Measurements from ENCODE around the gene OR2M7.

OR2M7 gene

GRCh38 chr1:248303324-248303723 lies 21.0 kb downstream of the OR2M7 start, which contains the start of gene OR2T12:
OR2T12 (minus strand) TSS chr1:248303424; CDS start chr1:248295578, 7,846 bp downstream.
- no peak for DNase-seq (ENCODE audit: low read depth in 1 of 2, low spot score in 1 of 2)
- TF ChIP-seq POLR2AphosphoS5 (IDR thresholded peaks at IDR 0.05; ENCODE audit: low read depth) (no peak), SPI1 (IDR thresholded peaks at IDR 0.05; ENCODE audit: borderline replicate concordance, low read depth) (no peak)
- Histone ChIP-seq H3K4me3 (replicated peaks; ENCODE audit: insufficient read depth, low read length) (no peak within 1 kb of the TSS), H3K27ac (replicated peaks) (no peak within 1 kb of the TSS), H3K27me3 (ENCODE audit: insufficient read depth, poor library complexity, severe bottlenecking) (no peaks in the 10 kb centered on the region)

- peak; percentile 35 to 49 for DNase-seq (ENCODE audit: low read depth in 1 of 2, low spot score in 1 of 2)
- no peaks in the 10 kb centered on the region for H3K27me3 ChIP-seq (ENCODE audit: insufficient read depth, poor library complexity, severe bottlenecking)
- TF ChIP-seq SPI1 (IDR thresholded peaks at IDR 0.05; ENCODE audit: borderline replicate concordance, low read depth) (peak; percentile 44; the same call in 1 of the 2 replicates), REST (IDR thresholded peaks at IDR 0.05; ENCODE audit: insufficient replicate concordance, low read depth) (no peak)
- H3K27ac ChIP-seq (replicated peaks) = no peak overlapping the region
- H3K4me3 ChIP-seq (replicated peaks; ENCODE audit: insufficient read depth, low read length) = no peak overlapping the region
These were observed 36.0 kb downstream of the OR2M7 start for GRCh38 chr1:248288391-248288790.

- Histone ChIP-seq H3K27me3 (ENCODE audit: insufficient read depth, poor library complexity, severe bottlenecking) (no peaks in the 10 kb centered on the region), H3K4me3 (replicated peaks; ENCODE audit: insufficient read depth, low read length) (no peak within 1 kb of the TSS), H3K27ac (replicated peaks) (no peak within 1 kb of the TSS)
- no peak for DNase-seq (ENCODE audit: low read depth in 1 of 2, low spot score in 1 of 2)
- TF ChIP-seq SPI1 (IDR thresholded peaks at IDR 0.05; ENCODE audit: borderline replicate concordance, low read depth) (no peak), POLR2AphosphoS5 (IDR thresholded peaks at IDR 0.05; ENCODE audit: low read depth) (no peak), CTCF (IDR thresholded peaks at IDR 0.05; ENCODE audit: insufficient read depth, low read length) (no peak), REST (IDR thresholded peaks at IDR 0.05; ENCODE audit: insufficient replicate concordance, low read depth) (no peak), GABPA (IDR thresholded peaks at IDR 0.05; ENCODE audit: low read depth) (no peak)
These were observed 46.5 kb downstream of the OR2M7 start, which contains the start of gene OR2T33 for GRCh38 chr1:248277876-248278275. OR2T33 (minus strand) TSS chr1:248277976; CDS start chr1:248273814, 4,162 bp downstream.
